Natural killer cell (primary cell): ENCODE results near the gene PRCD. TPM values are rescaled to one million over a fixed set of nuclear protein-coding genes. Genes with fewer than 3 reads are reported as not detected.

ENCODE experiments used
- ATAC-seq, 3 donors: fragments of 150-1000 bp in 2 of 3; fragments of 200-7000 bp in 1 of 3; cut with Tn5 transposase; 1 replicate in 1 of 3; 2 replicates in 2 of 3; pipeline ENCODE4 v1.10.0; 2021; ENCODE audit warnings: mild to moderate bottlenecking in 2 of 3, moderate library complexity in 2 of 3
- DNase-seq, 2 donors: peaks; one replicate each; pipeline versions ENCODE4 v3.0.0 to v3.0.0-alpha.2; 2013 to 2021; ENCODE audit warnings: mixed read lengths in 1 of 2
- H3K27ac ChIP-seq: one replicate; pipeline ENCODE4 v1.5.1; 2013; ENCODE audit warnings: mild to moderate bottlenecking, low read length
- H3K27me3 ChIP-seq: one replicate; pipeline ENCODE4 v1.6.1; 2013; ENCODE audit warnings: low read length; ENCODE audit not compliant: control insufficient read depth, insufficient read depth
- H3K36me3 ChIP-seq: one replicate; pipeline ENCODE4 v1.6.1; 2013; ENCODE audit warnings: low read length; ENCODE audit not compliant: control insufficient read depth, insufficient read depth
- H3K4me1 ChIP-seq: one replicate; pipeline ENCODE4 v1.6.1; 2013; ENCODE audit warnings: low read length; ENCODE audit not compliant: control insufficient read depth, insufficient read depth
- H3K4me3 ChIP-seq: one replicate; pipeline ENCODE4 v1.5.1; 2013; ENCODE audit warnings: low read length
- H3K9me3 ChIP-seq: one replicate; pipeline ENCODE4 v1.6.1; 2013; ENCODE audit warnings: low read length; ENCODE audit not compliant: control insufficient read depth, insufficient read depth
- H3K27ac Mint-ChIP-seq, 2 donors: one replicate each; pipeline ENCODE4 v1.8.0; 2022; ENCODE audit warnings: mild to moderate bottlenecking in 2 of 2, mixed read lengths in 2 of 2, moderate library complexity in 1 of 2
- H3K27me3 Mint-ChIP-seq, 2 donors: one replicate each; pipeline ENCODE4 v1.8.0; 2022; ENCODE audit warnings: low read depth in 2 of 2, mixed read lengths in 2 of 2
- H3K36me3 Mint-ChIP-seq: one replicate; pipeline ENCODE4 v1.8.0; 2022; ENCODE audit warnings: mixed read lengths
- H3K4me1 Mint-ChIP-seq, 2 donors: one replicate each; pipeline ENCODE4 v1.8.0; 2022; ENCODE audit warnings: mixed read lengths in 2 of 2
- H3K4me3 Mint-ChIP-seq: one replicate; pipeline ENCODE4 v1.8.0; 2022; ENCODE audit warnings: mild to moderate bottlenecking, moderate library complexity, mixed read lengths
- H3K9me3 Mint-ChIP-seq, 2 donors: one replicate each; pipeline ENCODE4 v1.8.0; 2022; ENCODE audit warnings: mixed read lengths in 2 of 2
- CTCF ChIP-seq: fragments of 200-600 bp; IDR thresholded peaks from one replicate; pipeline ENCODE4 v1.8.0; 2022; ENCODE audit warnings: antibody characterized with exemption
- WGBS: methylation state at CpG from one replicate; pipeline ENCODE4 v1.1.7; 2013; ENCODE audit warnings: missing lambda C conversion rate; ENCODE audit not compliant: insufficient coverage; 5-methylcytosine and 5-hydroxymethylcytosine counted together
- intact Hi-C: fragments of 100-400 bp; cut with micrococcal nuclease; formaldehyde crosslinking; loops from one replicate; pipeline ENCODE4 v1.14.2; 2022
- total RNA-seq, 4 donors: library from RNA; stranded (reverse); fragments of 120-200 nt in 1 of 4; gene quantifications; one replicate each; pipeline versions ENCODE4 v1.2.3 to v1.2.4, GENCODE V29; 2013 to 2022

Gene PRCD
- total RNA-seq, 3 donors from 2014 or later (not counting 1 experiment from before 2014, with no cell fraction given): 0.77 to 1.1 (median 0.82) TPM

DNA sequence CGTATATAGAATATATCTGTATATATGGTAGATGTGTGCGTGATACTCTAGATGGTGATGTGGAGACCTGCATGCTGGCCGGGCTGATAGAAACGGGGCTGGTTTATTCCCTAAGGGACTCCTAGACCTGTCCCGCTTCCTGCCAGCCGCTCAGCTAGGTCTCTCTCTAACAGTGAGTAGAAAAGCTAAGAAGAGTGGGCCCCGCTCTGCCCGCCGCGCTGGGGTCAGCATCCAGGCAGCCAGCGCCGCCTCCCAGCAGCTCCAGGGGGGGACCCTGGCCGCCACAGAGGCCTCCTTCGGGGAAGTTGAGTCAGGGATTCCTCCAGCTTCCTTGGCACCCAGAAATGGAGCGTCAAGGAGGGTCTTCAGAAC lies 11.7 kb upstream of the PRCD start:
- peaks cover 52% of the 10 kb centered on the region for H3K4me1 ChIP-seq
- intact Hi-C loops: no loop called here

GRCh38 chr17:76528528-76529223 lies 11.2 kb upstream of the PRCD start:
- H3K9me3 Mint-ChIP-seq: no peaks in the 10 kb centered on the region
- peaks cover 19 to 36% of the 10 kb centered on the region in 2 donors for H3K4me1 Mint-ChIP-seq
- 67% methylated on average over 29 of the region's 31 CpGs for WGBS
- Histone ChIP-seq H3K4me1 (peaks cover 47% of the 10 kb centered on the region), H3K27me3 (no peaks in the 10 kb centered on the region), H3K9me3 (no peaks in the 10 kb centered on the region), H3K4me3 (peak overlapping the region; percentile 36), H3K27ac (peak overlapping the region; percentile 83), H3K36me3 (no peaks in the 10 kb centered on the region)
- no peak for DNase-seq
- H3K36me3 Mint-ChIP-seq: no peaks in the 10 kb centered on the region
- ATAC-seq: no peak
- H3K27ac Mint-ChIP-seq: peak overlapping the region in 1 of 2 donors; percentile 75
- no peak for TF ChIP-seq CTCF
- H3K27me3 Mint-ChIP-seq: no peaks in the 10 kb centered on the region
- H3K4me3 Mint-ChIP-seq: no peak overlapping the region
- intact Hi-C loops: no loop called here

More for the DNA sequence above, 11.7 kb upstream of the PRCD start:
- ATAC-seq: no peak
- Mint-ChIP-seq H3K36me3 (no peaks in the 10 kb centered on the region), H3K27ac (peak overlapping the region in 1 of 2 donors; percentile 75), H3K9me3 (no peaks in the 10 kb centered on the region), H3K4me1 (peaks cover 22 to 41% of the 10 kb centered on the region in 2 donors), H3K27me3 (no peaks in the 10 kb centered on the region), H3K4me3 (peak overlapping the region; percentile 65)
- Histone ChIP-seq H3K36me3 (no peaks in the 10 kb centered on the region), H3K4me3 (peak overlapping the region; percentile 36), H3K9me3 (no peaks in the 10 kb centered on the region), H3K27me3 (no peaks in the 10 kb centered on the region), H3K27ac (peak overlapping the region; percentile 83)
- DNase-seq: no peak
- TF ChIP-seq CTCF: no peak
- WGBS: 38% methylated on average over 14 of the region's 15 CpGs

DNA sequence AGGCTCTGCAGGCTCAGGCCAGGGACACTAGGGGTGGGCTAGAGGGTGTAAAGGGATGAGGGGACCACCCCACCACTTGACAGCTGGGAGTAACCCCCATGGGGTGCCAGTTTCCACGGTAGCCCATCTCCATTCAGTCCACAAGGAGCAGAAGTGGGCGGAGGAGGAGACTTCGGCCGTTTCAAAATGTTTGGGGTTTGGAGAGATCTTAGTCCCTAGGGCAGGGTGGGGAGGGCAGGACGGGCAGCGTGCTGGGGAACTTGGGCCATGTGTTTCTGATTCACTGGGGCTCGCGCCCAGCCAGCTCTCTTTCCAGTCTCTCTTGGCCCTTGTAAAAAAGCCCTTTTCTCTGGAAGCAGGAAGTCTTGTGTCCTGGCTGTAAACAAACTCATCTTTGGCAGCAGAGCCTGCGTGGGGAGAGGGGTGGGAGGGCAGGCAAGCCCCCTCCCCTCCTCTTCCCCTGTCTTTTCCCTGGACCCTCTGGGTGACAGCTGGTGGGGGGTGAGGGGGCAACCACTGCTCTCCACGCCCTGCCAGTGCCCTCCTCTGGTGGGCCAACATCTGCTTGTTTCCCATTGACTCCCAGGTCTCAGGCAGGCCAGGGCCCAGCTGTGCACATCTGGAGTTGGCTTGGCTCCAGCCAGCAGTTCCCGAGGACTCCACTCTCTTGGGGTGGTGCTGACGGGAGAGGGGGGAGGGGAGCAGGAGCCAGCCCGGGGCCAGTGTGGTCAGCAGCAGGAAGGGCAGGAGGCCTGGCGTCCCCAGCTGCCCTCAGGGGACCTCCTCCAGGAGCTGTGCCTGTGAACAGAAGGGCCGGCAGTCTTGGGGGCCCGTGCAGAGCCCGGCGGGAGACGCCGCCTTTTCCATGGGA lies 10.4 kb upstream of the PRCD start:
- ATAC-seq: no peak
- Mint-ChIP-seq H3K27ac (peak overlapping the region in 1 of 2 donors; percentile 77), H3K4me3 (no peak overlapping the region)

More for the DNA sequence above, 10.4 kb upstream of the PRCD start:
- H3K27me3 Mint-ChIP-seq: no peaks in the 10 kb centered on the region
- H3K36me3 ChIP-seq: no peaks in the 10 kb centered on the region
- H3K9me3 ChIP-seq: no peaks in the 10 kb centered on the region
- peaks cover 17 to 32% of the 10 kb centered on the region in 2 donors for H3K4me1 Mint-ChIP-seq
- DNase-seq: no peak
- H3K4me3 ChIP-seq: no peak overlapping the region
- no peak for TF ChIP-seq CTCF
- H3K4me1 ChIP-seq: peaks cover 47% of the 10 kb centered on the region
- intact Hi-C loops: no loop called here
- H3K9me3 Mint-ChIP-seq: no peaks in the 10 kb centered on the region
- no peaks in the 10 kb centered on the region for H3K27me3 ChIP-seq
- peak overlapping the region; percentile 83 for H3K27ac ChIP-seq
- WGBS: 69% methylated on average over 19 of the region's 20 CpGs
- no peaks in the 10 kb centered on the region for H3K36me3 Mint-ChIP-seq
